ENCODE results near the gene MEG3.

GRCh38 chr14:100826391-100827100, 628 bp downstream of the MEG3 start:
- no peak for TF ChIP-seq POLR2A (IDR thresholded peaks at IDR 0.05)
- no peak for TF ChIP-seq CTCF (IDR thresholded peaks at IDR 0.05)

Measured in thyroid gland (tissue), 4 donors.